A549 (cell line): ENCODE results near the gene DOCK1.

ENCODE experiments used
- CHD4 ChIP-seq: fragments of 200-600 bp; sonication (generic); IDR thresholded peaks from 2 replicates; pipeline ENCODE4 v1.6.1; 2016; ENCODE audit warnings: antibody characterized with exemption, mild to moderate bottlenecking, borderline replicate concordance
- EP300 ChIP-seq, 2 experiments: fragments of >200 bp; sonication (Bioruptor Twin); formaldehyde crosslinking; IDR thresholded peaks; 2 replicates in 1 of 2; 3 replicates in 1 of 2; pipeline ENCODE4 v1.6.1; 2016 to 2017
- HMGXB4 ChIP-seq: fragments of 250-450 bp; sonication (Bioruptor Pico); IDR thresholded peaks from 2 replicates; pipeline ENCODE4 v1.5.0; 2021; ENCODE audit warnings: mild to moderate bottlenecking, moderate library complexity, borderline replicate concordance
- JUN ChIP-seq, 2 experiments: fragments of >200 bp; sonication (Bioruptor Twin); formaldehyde crosslinking; IDR thresholded peaks; 2 replicates in 1 of 2; 3 replicates in 1 of 2; pipeline ENCODE4 v1.6.1; 2016 to 2017
- MAFK ChIP-seq: fragments of 450-650 bp; IDR thresholded peaks from 2 replicates; pipeline ENCODE4 v1.6.1; 2014; ENCODE audit not compliant: partially characterized antibody
- MAX ChIP-seq: IDR thresholded peaks from 2 replicates; pipeline ENCODE4 v1.6.1; 2012
- NR3C1 ChIP-seq: fragments of >200 bp; sonication (Bioruptor Twin); formaldehyde crosslinking; IDR thresholded peaks from 3 replicates; pipeline ENCODE4 v1.6.1; 2017
- PHF8 ChIP-seq: fragments of 200-600 bp; sonication (generic); IDR thresholded peaks from 2 replicates; pipeline ENCODE4 v1.6.1; 2016; ENCODE audit warnings: low read depth, mild to moderate bottlenecking, antibody characterized with exemption, moderate library complexity, borderline replicate concordance
- POLR2A ChIP-seq: IDR thresholded peaks from 2 replicates; pipeline ENCODE4 v1.6.1; 2012; ENCODE audit warnings: mild to moderate bottlenecking, low read length
- RAD21 ChIP-seq, 2 experiments: fragments of >200 bp in 1 of 2; sonication (Bioruptor Twin) in 1 of 2; formaldehyde crosslinking in 1 of 2; IDR thresholded peaks in 1 of 2; conservative IDR thresholded peaks in 1 of 2; 2 replicates in 1 of 2; 3 replicates in 1 of 2; pipeline ENCODE4 v1.6.1; 2012 to 2018; ENCODE audit warnings: inconsistent platforms in 1 of 2
- RFX5 ChIP-seq: fragments of 450-650 bp; IDR thresholded peaks from 2 replicates; pipeline ENCODE4 v1.7.1; 2014; ENCODE audit warnings: antibody characterized with exemption, mild to moderate bottlenecking, moderate library complexity
- TF ChIP-seq, protein P1 (sequence below): fragments of >200 bp; sonication (Bioruptor Twin); formaldehyde crosslinking; IDR thresholded peaks from 3 replicates; pipeline ENCODE4 v1.5.1; 2016
- TF ChIP-seq, protein P2 (sequence below): fragments of 200-600 bp; sonication (generic); IDR thresholded peaks from 2 replicates; pipeline ENCODE4 v1.6.1; 2016; ENCODE audit warnings: antibody characterized with exemption, mild to moderate bottlenecking, moderate library complexity

DNA sequence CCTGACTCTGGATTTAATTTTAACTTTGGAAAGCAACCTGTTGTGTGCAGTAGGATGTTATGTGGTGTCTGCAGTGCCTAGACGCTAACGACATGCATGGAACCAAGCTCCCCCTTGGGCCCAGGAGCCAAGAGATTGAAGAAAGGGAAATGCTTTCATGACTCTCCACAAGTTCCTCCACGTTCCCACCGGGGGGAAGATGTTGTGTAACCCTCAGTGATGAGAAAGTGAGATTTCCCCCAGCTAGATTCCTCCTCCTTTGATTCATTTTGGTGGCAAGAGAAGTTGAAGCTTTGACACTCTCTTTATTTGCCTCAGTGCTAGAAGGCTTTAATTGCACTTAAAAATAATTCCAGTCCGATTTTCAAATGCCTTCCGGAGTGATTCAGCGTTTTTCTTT, 449.0 kb downstream of the DOCK1 start:
- TF ChIP-seq POLR2A (no peak), RFX5 (no peak), EP300 (IDR thresholded peaks at IDR 0.05) (no peak), CHD4 (no peak), PHF8 (no peak), RAD21 (conservative IDR thresholded peaks at IDR 0.05 in 1 of 2, IDR thresholded peaks at IDR 0.05 in 1 of 2) (no peak), MAX (no peak), JUN (IDR thresholded peaks at IDR 0.05) (no peak), NR3C1 (no peak), HMGXB4 (no peak), MAFK (no peak)
- TF ChIP-seq, protein P1, sequence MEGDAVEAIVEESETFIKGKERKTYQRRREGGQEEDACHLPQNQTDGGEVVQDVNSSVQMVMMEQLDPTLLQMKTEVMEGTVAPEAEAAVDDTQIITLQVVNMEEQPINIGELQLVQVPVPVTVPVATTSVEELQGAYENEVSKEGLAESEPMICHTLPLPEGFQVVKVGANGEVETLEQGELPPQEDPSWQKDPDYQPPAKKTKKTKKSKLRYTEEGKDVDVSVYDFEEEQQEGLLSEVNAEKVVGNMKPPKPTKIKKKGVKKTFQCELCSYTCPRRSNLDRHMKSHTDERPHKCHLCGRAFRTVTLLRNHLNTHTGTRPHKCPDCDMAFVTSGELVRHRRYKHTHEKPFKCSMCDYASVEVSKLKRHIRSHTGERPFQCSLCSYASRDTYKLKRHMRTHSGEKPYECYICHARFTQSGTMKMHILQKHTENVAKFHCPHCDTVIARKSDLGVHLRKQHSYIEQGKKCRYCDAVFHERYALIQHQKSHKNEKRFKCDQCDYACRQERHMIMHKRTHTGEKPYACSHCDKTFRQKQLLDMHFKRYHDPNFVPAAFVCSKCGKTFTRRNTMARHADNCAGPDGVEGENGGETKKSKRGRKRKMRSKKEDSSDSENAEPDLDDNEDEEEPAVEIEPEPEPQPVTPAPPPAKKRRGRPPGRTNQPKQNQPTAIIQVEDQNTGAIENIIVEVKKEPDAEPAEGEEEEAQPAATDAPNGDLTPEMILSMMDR: no peak
- TF ChIP-seq, protein P2, sequence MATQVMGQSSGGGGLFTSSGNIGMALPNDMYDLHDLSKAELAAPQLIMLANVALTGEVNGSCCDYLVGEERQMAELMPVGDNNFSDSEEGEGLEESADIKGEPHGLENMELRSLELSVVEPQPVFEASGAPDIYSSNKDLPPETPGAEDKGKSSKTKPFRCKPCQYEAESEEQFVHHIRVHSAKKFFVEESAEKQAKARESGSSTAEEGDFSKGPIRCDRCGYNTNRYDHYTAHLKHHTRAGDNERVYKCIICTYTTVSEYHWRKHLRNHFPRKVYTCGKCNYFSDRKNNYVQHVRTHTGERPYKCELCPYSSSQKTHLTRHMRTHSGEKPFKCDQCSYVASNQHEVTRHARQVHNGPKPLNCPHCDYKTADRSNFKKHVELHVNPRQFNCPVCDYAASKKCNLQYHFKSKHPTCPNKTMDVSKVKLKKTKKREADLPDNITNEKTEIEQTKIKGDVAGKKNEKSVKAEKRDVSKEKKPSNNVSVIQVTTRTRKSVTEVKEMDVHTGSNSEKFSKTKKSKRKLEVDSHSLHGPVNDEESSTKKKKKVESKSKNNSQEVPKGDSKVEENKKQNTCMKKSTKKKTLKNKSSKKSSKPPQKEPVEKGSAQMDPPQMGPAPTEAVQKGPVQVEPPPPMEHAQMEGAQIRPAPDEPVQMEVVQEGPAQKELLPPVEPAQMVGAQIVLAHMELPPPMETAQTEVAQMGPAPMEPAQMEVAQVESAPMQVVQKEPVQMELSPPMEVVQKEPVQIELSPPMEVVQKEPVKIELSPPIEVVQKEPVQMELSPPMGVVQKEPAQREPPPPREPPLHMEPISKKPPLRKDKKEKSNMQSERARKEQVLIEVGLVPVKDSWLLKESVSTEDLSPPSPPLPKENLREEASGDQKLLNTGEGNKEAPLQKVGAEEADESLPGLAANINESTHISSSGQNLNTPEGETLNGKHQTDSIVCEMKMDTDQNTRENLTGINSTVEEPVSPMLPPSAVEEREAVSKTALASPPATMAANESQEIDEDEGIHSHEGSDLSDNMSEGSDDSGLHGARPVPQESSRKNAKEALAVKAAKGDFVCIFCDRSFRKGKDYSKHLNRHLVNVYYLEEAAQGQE: no peak
